Activated CD4-positive, CD25-positive, alpha-beta regulatory T cell (primary cell): ENCODE results near the gene ADCK2.
"Not testable (repeated sequence)": the region's sequence is repeated elsewhere in the genome, so short reads cannot be mapped to it uniquely, and the experiment has no call there.

Experiments
- DNase-seq, 4 experiments: peaks; one replicate each; lab custom pipeline; 2025; lab: John Stamatoyannopoulos, UW

ADCK2 gene

GRCh38 chr7:140672382-140673062 is at the start of gene ADCK2:
Gene ADCK2, plus strand, starts transcription at chr7:140672945. Its CDS starts 386 bp downstream, at chr7:140673331.
- DNase-seq = peak; percentile 43 to 53 (median 46)

GRCh38 chr7:140623980-140624379 is 48.8 kb upstream of the ADCK2 start:
- DNase-seq = no peak

GRCh38 chr7:140624392-140625191 is 48.2 kb upstream of the ADCK2 start:
- DNase-seq = no peak

- not testable (repeated sequence) for DNase-seq
These were observed 47.6 kb upstream of the ADCK2 start for GRCh38 chr7:140625192-140625558.

- DNase-seq = no peak
These were observed 46.6 kb upstream of the ADCK2 start for GRCh38 chr7:140625908-140626868.

- DNase-seq = no peak
These were observed 41.7 kb upstream of the ADCK2 start for GRCh38 chr7:140631021-140631420.

- no peak for DNase-seq
These were observed 41.1 kb upstream of the ADCK2 start for GRCh38 chr7:140631602-140632001.

- no peak for DNase-seq
These were observed 37.4 kb upstream of the ADCK2 start for GRCh38 chr7:140635345-140635744.

GRCh38 chr7:140635816-140636215 is 36.9 kb upstream of the ADCK2 start:
- DNase-seq = no peak

- no peak for DNase-seq
These were observed 35.3 kb upstream of the ADCK2 start for GRCh38 chr7:140637400-140637799.

- no peak for DNase-seq
These were observed 34.5 kb upstream of the ADCK2 start for GRCh38 chr7:140638173-140638791.

GRCh38 chr7:140639366-140640053 is 33.2 kb upstream of the ADCK2 start:
- DNase-seq = no peak

- DNase-seq = no peak
These were observed 32.6 kb upstream of the ADCK2 start for GRCh38 chr7:140640060-140640637.

GRCh38 chr7:140640727-140641523 is 31.8 kb upstream of the ADCK2 start, which contains the start of gene DENND2A:
Gene DENND2A, minus strand, starts transcription at chr7:140640813. Its CDS starts 38,416 bp downstream, at chr7:140602397.
- DNase-seq = no peak

GRCh38 chr7:140641524-140642195 is 31.1 kb upstream of the ADCK2 start:
- DNase-seq = no peak

GRCh38 chr7:140643416-140643815 is 29.3 kb upstream of the ADCK2 start:
- DNase-seq = no peak

- DNase-seq = not testable (repeated sequence)
These were observed 28.0 kb upstream of the ADCK2 start for GRCh38 chr7:140644761-140645160.

- no peak for DNase-seq
These were observed 27.4 kb upstream of the ADCK2 start for GRCh38 chr7:140645166-140645900.
